GDM1 (cell line): ENCODE results near the gene SMG6.
"Not testable (repeated sequence)": the region's sequence is repeated elsewhere in the genome, so short reads cannot be mapped to it uniquely, and the experiment has no call there.

ENCODE experiments used
- DNase-seq: peaks from one replicate; lab custom pipeline; 2025; lab: John Stamatoyannopoulos, UW

The SMG6 gene

DNA sequence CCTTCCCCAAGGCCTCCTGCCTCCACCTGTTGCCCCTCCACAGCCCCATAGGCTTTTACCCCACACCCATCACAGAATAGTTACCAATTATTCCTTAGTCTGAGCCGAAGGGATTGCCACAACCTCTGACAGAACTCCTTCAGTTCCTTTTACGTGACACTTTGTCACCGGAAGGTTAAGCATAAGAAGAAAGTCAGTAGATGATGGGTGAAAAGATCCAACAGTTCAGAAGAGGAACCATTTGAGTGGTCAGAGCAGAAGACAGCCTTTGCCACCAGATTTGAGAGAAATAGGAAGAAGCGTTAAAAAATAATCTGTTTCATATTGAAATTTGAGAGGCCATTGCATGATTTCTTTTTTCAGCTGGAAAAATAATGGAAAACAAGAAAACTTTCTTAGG is 1.3 kb upstream of the SMG6 start:
- no peak for DNase-seq

DNA sequence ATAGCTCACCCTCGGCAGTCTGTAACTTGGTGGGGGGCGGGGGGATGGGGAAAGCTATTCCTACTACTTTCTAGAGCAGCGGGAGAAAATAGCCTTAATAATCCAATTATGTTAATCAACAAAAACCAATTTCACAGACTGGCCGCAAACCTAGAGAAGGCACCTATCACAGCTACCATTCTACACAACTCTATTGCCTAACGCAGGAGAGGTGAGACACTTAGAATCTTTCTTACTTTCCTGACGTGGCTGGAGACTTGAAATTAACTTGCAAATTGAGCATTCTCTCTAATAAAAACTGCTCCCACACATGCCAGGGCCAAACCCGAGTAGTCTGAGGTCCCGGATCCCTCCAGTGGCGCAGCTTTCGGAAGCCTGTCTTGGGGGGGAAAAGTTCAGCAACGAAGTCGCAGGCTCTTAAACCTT is 794 bp downstream of the SMG6 start:
- DNase-seq = no peak

DNA sequence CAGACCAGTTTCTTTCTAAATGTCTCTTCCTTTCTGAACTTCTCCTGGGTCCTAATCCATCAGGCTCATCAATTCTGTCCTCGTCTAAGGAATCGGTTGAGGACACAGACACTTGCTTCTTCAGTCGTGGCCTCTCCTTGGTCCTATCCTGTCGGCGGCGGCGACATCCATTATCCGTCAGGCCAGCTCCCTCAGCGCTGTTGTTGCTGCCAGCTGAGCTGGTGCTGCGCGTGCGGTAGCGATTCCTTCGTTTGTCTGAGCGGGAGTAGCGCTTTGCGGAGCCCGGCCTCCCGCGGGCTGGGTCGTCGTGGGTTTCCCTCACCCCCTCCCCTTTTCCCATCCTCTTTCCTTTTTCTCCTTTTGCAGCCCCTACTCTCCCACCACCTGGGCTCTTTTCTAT is 3.8 kb downstream of the SMG6 start:
- DNase-seq = no peak

DNA sequence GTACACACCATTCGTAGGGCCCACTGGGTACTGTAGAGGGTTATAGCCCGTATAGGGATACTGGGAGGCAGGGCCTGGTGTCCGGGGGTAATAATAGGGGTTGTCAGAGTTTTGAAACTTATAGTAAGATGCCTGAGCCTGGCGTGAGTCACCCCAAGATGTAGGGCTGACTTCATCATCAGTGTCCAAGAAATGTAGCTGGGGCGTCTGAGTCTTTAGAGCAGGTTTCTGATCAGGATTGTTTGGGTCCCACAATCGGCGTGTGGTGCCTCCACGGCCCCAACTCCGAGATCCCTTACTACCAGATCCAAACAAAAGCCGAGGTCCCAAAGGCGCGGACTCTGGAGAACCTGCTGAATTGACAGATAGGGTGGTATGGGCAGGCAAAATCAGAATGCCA is 4.4 kb downstream of the SMG6 start:
- DNase-seq = no peak

- no peak for DNase-seq
Observed at GRCh38 chr17:2297023-2297422, 6.6 kb downstream of the SMG6 start.

- DNase-seq = no peak
Observed at GRCh38 chr17:2295575-2295974, 8.0 kb downstream of the SMG6 start.

- no peak for DNase-seq
Observed at GRCh38 chr17:2292100-2292499, 11.5 kb downstream of the SMG6 start.

DNA sequence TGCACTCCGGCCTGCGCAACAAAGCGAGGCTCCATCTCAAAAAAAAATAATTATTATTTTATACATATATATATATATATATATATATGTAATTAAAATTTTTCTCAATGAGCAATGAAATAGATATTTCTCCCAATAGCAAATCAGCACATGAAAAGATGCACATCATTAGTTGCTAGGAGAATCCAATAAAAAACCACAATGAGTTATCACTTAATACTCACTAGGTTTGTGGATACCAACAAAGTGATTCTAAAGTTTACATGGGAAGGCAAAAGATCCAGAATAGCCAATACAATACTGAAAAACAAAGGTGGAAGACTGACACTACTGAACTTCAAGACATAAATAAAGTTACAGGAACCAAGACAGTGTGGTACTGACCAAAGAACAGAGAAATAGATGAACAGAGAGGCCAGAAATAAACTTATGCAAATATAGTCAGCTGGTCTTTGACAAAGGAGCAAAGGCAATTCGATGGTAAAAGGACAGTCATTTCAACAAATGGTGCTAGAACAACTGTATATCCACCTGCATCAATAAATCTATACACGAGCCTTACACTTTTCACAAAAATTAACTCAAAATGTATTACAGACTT is 13.6 kb downstream of the SMG6 start:
- DNase-seq = no peak

GRCh38 chr17:2283302-2283701 is 20.3 kb downstream of the SMG6 start:
- no peak for DNase-seq

DNA sequence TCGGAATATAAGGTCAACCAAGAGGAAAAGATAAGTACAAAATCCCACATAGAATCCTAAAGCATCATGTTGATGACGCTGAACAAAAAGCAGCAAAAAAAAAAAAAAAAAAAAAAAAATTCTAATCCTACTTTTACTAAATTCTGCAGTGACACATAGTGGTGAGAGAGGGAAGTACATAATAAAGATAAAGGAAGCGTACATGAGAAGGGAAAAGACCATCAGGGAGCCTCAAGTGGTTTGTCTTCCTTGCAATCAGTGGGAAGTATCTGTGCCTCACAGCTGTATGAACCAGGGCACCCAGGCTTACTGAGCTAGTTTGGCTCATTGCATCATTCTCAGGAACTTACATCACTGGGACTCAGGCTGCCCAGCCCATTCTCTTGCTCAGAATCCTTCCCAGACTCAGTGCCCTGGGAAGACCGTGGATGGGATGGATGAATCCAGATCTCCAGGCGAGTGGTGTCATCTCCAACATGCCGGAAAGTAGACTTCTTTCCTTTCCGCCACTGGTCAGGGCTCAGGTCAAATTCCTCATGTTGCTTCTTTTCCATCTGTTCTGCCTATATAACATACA is 21.2 kb downstream of the SMG6 start:
- peak; percentile 27 for DNase-seq

DNA sequence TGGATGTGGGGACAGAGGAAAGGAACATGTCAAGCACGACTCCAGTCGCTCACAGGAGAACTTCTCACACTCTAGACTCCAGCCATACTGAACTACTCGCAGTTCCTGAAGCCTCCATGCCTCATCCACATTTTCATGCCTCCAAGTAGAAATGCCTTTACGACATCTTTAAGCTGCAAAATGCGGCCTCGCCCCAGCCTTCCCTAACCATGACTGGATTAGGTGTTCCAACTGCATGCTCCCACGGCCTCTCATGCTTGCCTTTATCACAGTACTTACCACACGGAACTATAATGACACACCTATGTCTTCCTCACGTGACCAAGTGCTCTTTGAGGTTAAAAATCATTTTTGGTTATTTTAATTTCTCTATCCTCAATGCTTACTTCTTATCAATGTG is 23.9 kb downstream of the SMG6 start:
- no peak for DNase-seq

- DNase-seq = no peak
Observed at GRCh38 chr17:2277429-2278170, 26.0 kb downstream of the SMG6 start.

GRCh38 chr17:2275722-2276121 is 27.9 kb downstream of the SMG6 start:
- DNase-seq = no peak

DNA sequence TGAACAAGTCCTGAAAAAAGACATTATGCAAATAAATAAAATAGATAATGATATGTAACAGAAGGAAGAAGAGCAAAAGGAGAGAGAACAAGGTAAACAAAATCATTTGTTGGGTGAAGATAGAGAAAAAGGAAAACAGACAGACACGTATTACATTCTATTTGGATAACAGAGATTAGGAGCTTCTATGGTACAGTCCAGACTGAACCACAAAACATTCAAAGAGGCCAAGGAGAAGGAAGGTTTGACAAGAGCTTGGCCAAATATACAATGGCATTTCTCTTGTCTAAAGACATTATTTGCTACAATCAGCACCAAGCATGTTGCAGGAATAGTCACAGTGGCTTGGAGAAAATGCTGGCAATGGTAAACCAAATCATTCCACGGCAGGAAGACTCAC is 29.2 kb downstream of the SMG6 start:
- no peak for DNase-seq

GRCh38 chr17:2271985-2272702 is 31.4 kb downstream of the SMG6 start:
- no peak for DNase-seq

GRCh38 chr17:2267354-2267753 is 36.2 kb downstream of the SMG6 start:
- DNase-seq = no peak

DNA sequence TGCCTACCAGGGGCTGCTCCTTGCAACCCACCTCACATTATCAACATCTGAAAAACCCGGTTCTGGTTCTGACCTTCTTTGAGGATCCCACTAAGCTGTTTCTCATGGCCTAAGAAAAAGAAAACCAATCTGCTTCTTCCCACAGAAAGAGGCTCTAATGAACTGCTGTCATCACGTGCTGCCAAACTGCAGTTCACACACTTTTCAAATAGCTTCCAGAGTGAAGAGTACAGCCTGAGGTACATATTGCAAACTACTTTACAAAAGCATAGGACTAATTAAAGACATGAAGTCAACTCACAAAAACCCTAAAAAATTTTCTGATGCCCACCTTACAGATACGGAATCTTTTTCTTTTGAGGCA is 36.7 kb downstream of the SMG6 start:
- DNase-seq = no peak

DNA sequence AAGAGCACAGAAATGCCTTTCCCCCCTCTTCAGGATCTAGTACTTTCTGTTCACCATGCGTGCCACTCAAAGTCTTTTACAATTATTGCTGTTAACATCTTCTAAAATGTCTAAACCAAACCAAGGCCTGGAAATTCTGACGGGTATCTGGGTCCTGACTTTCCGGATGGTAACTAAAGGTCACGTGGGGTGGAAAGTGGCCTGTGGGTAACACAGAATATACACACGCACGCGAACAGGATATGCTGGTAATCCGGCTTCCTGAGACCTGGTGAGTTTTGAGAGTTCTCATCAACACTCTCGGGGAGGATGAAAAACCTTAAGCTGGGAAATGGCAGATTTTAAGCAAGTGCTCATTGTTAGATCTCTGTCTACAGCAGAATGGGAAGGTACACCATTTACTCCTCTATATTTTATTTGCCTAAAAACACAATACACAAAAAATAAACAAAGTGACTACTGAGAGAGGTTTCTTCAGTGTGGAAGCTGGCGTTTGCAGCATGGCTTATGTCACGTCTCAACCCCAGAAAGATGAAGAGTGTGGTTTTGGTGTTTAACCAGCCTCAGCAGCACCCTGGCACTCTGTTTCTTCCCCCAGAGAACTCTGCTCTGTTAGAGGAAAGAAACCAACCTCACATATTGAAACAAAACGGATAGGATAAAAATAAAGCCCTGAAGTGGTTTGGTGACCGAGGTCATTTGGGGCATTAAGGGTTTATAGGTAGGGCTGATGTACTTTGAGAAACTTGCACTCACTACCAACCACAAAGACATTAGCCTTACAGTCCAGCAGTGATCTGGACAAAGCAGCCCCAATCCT is 37.3 kb downstream of the SMG6 start:
- peak; percentile 69 for DNase-seq

- DNase-seq = not testable (repeated sequence)
Observed at GRCh38 chr17:2265166-2265565, 38.4 kb downstream of the SMG6 start.

DNA sequence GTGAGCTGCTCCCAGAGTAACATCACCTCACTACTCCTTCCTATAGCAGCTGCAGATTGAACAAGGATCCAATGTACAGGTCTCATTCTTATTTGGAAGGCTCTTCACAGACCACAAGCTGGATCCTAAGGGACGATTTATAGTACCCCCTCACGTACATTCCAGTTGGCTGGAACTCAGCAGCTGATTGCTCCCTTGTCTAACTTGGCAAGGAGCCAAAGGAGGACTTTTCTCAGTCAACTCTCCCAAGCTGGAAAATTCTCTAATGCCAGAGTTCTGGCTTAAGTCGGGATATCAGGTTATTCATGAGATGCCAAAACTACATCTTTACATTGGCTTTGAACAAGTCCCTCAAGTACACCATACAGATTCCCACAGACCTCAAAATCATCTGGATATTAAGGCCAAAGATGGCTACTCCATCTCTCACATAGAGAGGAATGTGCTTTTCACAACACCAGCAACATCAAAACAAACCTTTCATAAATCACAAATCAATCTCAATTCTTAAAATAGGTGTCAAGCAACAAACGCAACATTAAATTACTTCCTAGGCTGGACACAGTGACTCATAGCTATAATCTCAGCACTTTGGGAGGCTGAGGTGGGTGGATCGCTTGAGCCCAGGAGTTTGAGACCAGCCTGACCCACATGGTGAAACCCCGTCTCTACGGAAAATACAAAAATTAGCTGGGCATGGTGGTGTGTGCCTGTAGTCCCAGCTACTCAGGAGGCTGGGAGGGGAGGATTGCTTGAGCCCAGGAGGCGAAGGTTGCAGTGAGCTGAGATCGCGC is 39.3 kb downstream of the SMG6 start:
- DNase-seq = no peak
